DMS79 (cell line): ENCODE data around the gene OR2H2.

ENCODE experiments used
- DNase-seq: peaks from one replicate; lab custom pipeline; 2025; lab: John Stamatoyannopoulos, UW

Gene OR2H2

GRCh38 chr6:29584821-29585220 lies at the start of gene OR2H2:
Gene OR2H2 (plus strand): TSS chr6:29585121. CDS start chr6:29587945, 2,824 bp downstream.
- no peak for DNase-seq

GRCh38 chr6:29537714-29538403 lies 47.1 kb upstream of the OR2H2 start:
- DNase-seq, result no peak

GRCh38 chr6:29547573-29547972 lies 37.3 kb upstream of the OR2H2 start:
- DNase-seq, result no peak

GRCh38 chr6:29552512-29553051 lies 32.3 kb upstream of the OR2H2 start:
- DNase-seq, result no peak

- no peak for DNase-seq
Measured at GRCh38 chr6:29553268-29554057, 31.5 kb upstream of the OR2H2 start.

DNA sequence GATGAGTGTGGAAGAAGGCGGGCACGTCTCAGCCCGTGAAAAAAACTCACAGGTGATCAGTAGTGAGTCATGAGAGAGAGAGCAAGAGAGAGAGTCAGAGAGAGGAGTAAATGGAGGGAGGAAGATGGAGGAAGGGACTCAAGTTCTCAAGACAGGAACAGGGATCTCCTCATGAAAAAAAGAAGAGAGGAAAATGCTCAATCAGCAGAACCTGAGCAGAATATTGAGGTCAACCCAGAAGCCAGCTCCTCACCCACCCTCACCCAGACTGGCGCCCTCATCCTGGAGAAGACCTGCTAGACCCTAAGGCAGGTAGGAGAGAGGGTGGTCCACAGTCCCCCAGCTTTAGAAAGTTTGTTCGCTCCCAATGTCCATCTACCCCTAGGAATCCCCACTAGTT lies 30.2 kb upstream of the OR2H2 start:
- no peak for DNase-seq

DNA sequence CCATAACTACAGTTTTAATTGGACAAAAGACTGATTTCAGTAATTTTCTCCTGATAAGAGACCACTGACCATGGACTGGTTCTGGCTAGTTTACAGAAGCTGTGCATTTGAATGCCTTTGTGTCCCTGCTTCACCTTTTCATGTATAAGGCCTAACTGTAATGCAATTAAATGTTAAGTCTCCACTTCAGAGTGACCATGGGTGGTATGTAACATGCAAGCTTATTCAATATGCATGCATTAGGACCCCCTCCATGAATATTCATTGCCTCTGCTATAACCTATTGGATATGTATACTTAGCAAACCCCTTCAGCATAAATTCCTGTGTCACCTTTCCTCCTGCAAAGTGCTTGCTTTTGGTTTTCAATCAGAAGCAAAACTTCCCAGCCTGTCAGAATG lies 27.6 kb upstream of the OR2H2 start:
- DNase-seq, result no peak

DNA sequence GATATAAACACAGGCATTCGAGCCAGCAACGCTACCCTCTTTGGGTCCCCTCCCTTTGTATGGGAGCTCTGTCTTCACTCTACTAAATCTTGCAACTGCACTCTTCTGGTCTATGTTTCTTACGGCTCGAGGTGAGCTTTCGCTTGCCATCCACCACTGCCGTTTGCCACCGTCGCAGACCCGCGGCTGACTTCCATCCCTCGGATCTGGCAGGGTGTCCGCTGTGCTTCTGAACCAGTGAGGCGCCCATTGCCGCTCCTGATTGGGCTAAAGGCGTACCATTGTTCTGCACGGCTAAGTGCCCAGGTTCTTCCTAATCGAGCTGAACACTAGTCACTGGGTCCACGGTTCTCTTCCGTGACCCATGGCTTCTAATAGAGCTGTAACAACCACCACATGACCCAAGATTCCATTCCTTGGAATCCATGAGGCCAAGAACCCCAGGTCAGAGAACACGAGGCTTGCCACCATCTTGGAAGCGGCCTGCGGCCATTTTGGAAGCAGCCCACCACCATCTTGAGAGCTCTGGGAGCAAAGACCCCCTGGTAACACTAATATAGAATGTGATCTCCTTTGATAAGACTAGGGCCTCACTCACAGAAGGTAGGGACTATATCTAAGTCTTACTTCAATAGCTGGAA lies 26.4 kb upstream of the OR2H2 start:
- no peak for DNase-seq

DNA sequence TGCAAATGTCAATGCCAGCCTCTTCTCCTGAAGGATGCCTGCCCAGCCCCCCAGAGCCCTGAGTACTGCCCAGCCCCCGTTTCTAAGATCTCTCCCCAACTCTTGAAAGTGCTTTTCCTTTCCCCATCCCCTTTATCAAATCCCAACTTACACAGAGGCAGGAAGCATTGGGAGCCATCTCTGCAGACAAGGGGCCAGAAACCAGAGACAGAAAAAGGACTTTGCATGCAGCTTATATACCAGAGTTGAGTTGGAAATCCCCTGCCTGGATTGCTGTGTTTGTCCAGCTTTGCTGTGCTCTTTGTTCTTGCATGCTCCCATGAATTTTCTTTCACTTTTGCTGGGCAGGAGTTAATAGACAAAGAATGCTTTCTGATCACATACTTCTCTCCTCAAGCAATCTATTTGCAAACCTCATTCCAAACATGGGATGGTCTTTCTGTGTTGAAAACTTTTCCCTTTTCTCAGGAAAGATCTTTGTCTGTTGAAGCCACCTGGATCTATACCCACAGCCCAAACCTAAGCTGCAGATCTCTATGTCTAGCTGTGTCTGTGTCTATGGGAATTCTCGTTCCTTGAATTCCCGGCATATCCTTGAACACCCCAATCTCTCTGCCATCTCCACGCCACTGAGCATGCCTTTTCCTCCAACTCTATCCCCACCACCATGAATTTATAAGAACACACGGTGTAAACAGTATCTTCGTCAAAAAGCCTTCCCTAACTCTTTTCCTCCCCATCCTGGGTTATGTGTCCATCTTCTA lies 25.2 kb upstream of the OR2H2 start, which contains the start of gene UBD:
Gene UBD (minus strand): TSS at position 209 of the 764 bp plus-strand sequence. CDS start 31 bp downstream, at position 178.
- no peak for DNase-seq

DNA sequence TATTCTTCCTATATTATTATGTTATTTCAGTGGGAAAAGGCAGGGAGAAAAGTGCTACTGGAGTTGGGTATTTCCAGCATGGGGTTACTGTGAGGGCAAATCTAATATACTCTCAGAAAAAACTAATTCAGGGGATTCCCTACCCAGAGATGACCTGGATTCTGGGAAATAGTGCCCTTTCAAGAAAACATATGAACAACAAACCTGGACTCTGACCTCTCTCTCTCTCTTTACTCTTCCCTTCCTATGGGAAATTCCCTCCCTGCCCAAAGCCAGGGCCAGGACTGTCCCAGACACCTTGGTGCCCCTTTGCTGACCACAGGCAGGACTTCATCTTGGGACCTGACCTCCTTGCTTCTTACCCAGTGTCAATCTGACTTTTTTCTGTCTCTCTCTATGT lies 23.8 kb upstream of the OR2H2 start:
- no peak for DNase-seq

DNA sequence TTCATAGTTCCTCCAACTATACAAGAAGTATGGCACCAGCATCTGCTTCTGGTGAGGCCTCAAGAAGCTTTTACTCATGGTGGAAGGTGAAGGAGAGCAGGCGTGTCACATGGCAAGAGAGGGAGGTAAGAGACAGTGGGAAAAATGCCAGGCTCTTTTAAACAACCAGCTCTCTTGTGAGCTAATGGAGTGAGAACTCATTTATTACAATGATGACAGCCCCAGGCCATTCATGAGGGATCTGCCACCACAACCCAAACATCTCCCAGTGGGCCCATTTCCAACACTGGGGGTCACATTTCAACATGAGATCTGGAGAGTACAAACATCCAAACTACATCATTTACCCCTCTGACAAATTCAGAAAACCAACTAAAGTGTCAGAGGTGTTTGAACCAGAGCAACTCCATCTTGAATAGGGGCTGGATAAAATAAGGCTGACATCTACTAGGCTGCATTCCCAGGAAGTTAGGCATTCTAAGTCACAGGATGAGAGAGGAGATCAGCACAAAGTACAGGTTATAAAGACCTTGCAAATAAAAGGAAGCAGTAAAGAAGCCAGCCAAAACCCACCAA lies 23.2 kb upstream of the OR2H2 start:
- no peak for DNase-seq

- DNase-seq, result no peak
Measured at GRCh38 chr6:29563435-29563965, 21.4 kb upstream of the OR2H2 start.

DNA sequence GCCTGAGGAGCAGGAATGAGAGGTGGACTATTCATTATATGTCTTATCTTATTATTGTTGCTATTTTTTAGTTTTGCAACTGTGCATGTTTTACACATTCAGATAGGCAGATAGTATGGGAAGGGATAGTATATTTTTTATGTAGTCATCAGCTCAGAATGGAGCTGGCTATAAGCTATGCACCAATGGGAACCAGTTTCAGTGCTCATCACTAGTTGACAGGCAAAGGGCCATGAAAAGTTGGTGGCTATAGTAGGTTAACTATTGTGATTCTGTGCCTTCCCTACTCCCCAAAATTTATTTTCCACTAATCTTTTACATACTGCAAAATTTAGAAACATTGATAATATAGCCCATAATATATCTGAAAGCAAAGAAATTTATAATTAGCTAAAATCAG lies 20.0 kb upstream of the OR2H2 start:
- DNase-seq, result no peak

DNA sequence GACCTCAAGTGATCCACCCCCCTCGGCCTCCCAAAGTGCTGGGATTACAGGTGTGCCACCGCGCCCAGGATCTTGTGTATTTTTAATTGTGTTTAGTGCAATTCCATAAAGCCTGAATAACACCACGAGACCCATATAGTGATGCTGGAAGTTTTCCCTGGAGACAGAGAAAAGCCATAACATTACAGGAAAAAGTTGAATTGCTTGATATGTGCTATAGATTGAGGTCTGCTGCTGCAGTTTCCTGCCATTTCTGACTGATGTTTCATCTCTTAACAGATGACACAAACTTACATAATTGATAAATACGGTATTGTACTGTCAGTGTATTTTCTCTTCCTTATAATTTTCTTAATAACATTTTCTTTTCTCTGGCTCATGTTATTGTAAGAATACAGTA lies 18.1 kb upstream of the OR2H2 start:
- DNase-seq, result no peak

DNA sequence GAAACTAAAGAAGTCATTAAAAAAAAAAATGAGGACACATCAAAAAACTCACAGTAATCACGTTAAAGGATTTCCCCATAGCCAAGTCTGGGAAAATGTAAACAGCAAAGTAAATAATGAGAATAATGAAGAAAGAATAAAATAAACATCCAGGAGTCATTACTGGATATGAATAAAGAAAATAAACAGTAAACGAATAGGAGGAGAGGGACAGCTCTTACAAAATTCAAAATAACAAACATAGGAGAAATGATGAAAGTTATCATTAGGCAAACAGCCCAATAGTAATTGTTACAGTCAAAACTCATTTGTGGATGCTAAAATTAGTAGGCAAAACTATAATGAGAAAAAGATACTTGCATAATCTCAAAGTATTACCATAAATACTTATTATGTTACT lies 17.4 kb upstream of the OR2H2 start:
- no peak for DNase-seq

GRCh38 chr6:29567991-29568390 lies 16.9 kb upstream of the OR2H2 start:
- no peak for DNase-seq

- no peak for DNase-seq
Measured at GRCh38 chr6:29576056-29576455, 8.9 kb upstream of the OR2H2 start.

- no peak for DNase-seq
Measured at GRCh38 chr6:29577544-29577943, 7.4 kb upstream of the OR2H2 start.

DNA sequence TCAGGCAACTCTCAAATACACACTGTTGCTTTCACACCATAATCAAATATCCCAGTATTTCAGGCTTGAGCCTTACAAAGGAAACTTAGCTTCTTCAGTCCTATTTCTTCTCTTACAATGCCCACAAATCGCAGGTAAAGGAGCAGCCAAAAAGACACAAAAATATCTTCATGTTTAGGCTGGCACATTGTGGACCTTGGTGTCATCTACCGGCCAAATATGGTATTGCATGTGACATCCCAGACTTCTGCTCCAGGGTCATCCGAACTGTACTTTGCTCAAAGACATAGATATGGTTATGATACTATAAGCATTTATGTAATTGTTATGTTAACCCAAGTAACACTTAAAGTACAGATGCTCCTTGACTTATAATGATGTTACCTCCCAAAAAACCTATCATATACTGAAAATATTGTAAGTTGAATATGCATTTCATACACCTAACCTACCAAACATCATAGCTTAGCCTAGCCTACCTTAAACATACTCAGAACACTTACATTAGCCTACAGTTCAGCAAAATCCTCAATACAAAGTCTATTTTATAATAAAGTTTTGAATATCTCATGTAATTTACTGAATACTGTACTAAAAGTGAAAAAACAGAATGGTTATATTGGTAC lies 4.6 kb downstream of the OR2H2 start:
- peak; percentile 17 for DNase-seq

- DNase-seq, result no peak
Measured at GRCh38 chr6:29590218-29590808, 5.4 kb downstream of the OR2H2 start.
